GM12873 (cell line): ENCODE measurements around the gene KANSL1L.

ENCODE experiments used
- CTCF ChIP-seq: IDR thresholded peaks from 2 replicates; pipeline ENCODE4 v1.5.1; 2012; ENCODE audit warnings: low read depth, mild to moderate bottlenecking, moderate library complexity, low read length, control low read depth; ENCODE audit not compliant: insufficient read depth; ENCODE audit errors: missing control alignments

The KANSL1L gene

GRCh38 chr2:210027608-210028007 is 143.6 kb downstream of the KANSL1L start:
- no peak for TF ChIP-seq CTCF

GRCh38 chr2:210022824-210023223 is 148.4 kb downstream of the KANSL1L start:
- no peak for TF ChIP-seq CTCF

- TF ChIP-seq CTCF: no peak
Observed at GRCh38 chr2:210020138-210020537, 151.1 kb downstream of the KANSL1L start.

GRCh38 chr2:210009896-210010295 is 161.3 kb downstream of the KANSL1L start:
- no peak for TF ChIP-seq CTCF

GRCh38 chr2:210009126-210009525 is 162.1 kb downstream of the KANSL1L start:
- no peak for TF ChIP-seq CTCF

- no peak for TF ChIP-seq CTCF
Observed at GRCh38 chr2:210007895-210008294, 163.3 kb downstream of the KANSL1L start.

GRCh38 chr2:210004881-210005280 is 166.3 kb downstream of the KANSL1L start:
- TF ChIP-seq CTCF: no peak
